AG04449 (cell line): ENCODE data around the gene COG3.

Experiments
- CTCF ChIA-PET: fragments of 350-600 bp; formaldehyde crosslinking; extraction: SDS; loops from one replicate; lab custom pipeline; 2021; ENCODE audit warnings: antibody characterized with exemption; lab: Yijun Ruan, JAX
- POLR2A ChIA-PET: fragments of 400-600, 350-600 bp; formaldehyde crosslinking; extraction: SDS; loops from one replicate; lab custom pipeline; 2020; ENCODE audit warnings: antibody characterized with exemption, inconsistent platforms; lab: Yijun Ruan, JAX
- DNase-seq: peaks from one replicate; pipeline ENCODE4 v3.0.0-alpha.2; 2010; ENCODE audit warnings: low read depth, low spot score
- H3K4me3 ChIP-seq: 2 replicates; pipeline ENCODE4 v1.5.1; 2011; ENCODE audit warnings: low read depth, mild to moderate bottlenecking, control low read depth, low read length
- TF ChIP-seq, protein P1 (sequence below): IDR thresholded peaks from one replicate; pipeline ENCODE4 v1.5.1; 2011; ENCODE audit warnings: mild to moderate bottlenecking, moderate library complexity, low read length, control low read depth, inconsistent platforms; ENCODE audit not compliant: insufficient read depth; ENCODE audit errors: missing control alignments

COG3 gene

DNA sequence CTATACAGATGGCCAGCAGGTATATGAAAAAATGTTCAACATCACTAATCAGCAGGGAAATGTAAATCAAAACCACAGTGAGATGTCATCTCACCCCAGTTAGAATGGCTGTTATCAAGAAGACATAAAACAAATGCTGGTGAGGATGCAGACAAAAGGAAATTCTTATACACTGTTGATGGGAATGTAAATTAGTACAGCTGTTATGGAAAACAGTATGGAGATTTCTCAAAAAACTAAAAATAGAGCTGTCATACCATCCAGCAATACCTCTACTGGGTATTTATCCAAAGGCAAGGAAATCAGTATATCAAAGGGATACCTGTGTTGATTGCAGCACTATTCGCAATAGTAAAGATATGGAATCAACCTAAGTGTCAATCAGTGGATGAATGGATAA lies 22.9 kb downstream of the COG3 start:
- ChIA-PET CTCF (no interaction called here), POLR2A (no interaction called here)
- H3K4me3 ChIP-seq: no peak overlapping the region
- no peak for DNase-seq
- TF ChIP-seq, protein P1, sequence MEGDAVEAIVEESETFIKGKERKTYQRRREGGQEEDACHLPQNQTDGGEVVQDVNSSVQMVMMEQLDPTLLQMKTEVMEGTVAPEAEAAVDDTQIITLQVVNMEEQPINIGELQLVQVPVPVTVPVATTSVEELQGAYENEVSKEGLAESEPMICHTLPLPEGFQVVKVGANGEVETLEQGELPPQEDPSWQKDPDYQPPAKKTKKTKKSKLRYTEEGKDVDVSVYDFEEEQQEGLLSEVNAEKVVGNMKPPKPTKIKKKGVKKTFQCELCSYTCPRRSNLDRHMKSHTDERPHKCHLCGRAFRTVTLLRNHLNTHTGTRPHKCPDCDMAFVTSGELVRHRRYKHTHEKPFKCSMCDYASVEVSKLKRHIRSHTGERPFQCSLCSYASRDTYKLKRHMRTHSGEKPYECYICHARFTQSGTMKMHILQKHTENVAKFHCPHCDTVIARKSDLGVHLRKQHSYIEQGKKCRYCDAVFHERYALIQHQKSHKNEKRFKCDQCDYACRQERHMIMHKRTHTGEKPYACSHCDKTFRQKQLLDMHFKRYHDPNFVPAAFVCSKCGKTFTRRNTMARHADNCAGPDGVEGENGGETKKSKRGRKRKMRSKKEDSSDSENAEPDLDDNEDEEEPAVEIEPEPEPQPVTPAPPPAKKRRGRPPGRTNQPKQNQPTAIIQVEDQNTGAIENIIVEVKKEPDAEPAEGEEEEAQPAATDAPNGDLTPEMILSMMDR: no peak

DNA sequence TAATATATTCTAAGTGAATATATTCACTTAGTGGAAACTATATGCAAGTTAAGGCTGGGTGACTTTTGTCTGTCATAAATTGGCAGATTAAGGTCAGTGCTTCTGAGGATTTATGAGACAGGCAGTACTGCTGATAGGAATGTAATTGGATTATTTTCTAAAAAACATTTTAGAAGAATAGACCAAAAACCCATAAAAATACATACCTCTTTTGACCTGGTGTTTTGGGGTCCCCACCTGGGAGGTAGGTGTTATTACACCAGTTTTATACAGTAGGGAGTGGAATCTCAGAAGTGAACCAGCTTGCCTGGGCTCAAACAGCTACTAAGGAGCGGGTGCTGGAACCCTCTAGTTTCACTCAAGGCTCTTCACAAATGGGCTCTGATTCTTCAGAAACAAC lies 25.3 kb downstream of the COG3 start:
- DNase-seq: no peak
- TF ChIP-seq, protein P1: no peak
- no peak overlapping the region for H3K4me3 ChIP-seq
- ChIA-PET POLR2A (no interaction called here), CTCF (interaction anchor here (1.8 kb wide), 1 partner anchor 9 kb away, joined by 5 read pairs; no protein-coding TSS in a partner anchor)

DNA sequence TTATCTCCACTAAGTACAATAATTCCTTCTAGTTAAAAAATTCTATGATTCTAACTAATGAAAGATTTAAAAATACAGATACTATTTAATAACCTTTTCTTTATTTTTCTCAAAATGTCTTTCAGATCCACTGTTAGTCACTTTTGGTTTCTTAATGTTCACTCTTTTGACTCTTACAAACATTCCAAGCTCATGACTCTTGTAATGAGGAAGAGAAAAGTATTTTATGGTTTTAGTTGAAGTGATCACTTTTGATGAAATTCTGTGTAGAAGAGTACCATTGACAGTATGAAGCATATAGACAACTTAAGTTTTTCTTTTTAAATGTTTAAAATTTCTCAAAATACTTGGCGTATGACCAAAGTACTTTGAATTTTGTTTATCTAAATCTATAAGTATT lies 27.8 kb downstream of the COG3 start:
- POLR2A ChIA-PET: interaction anchor here (0.6 kb wide), 1 partner anchor 20 kb away, joined by 3 read pairs; no protein-coding TSS in a partner anchor
- H3K4me3 ChIP-seq: no peak overlapping the region
- DNase-seq: no peak
- CTCF ChIA-PET: interaction anchor here (1.3 to 2.1 kb wide), 3 partner anchors 18 to 122 kb away, joined by 3 to 9 read pairs (median 6); no protein-coding TSS in a partner anchor
- TF ChIP-seq, protein P1: no peak

DNA sequence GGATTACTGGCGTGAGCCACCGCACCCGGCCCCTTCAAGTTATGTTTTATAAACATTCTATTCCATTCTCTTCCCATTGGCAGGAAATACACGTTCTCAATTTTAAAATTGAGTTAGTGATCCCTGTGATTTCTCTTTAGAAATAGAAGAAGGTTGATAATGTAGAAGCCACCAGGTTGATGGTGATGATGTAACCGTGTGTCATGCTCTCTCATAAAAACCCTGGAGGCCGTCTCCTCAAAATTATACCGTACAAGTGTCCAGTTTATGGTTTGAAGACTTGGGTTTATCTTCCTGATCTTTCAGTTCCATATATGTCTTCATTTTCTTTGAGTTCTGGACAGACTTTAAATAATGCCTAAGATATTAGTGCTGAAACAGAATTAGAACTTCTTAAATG lies 32.2 kb downstream of the COG3 start:
- H3K4me3 ChIP-seq: no peak overlapping the region
- ChIA-PET POLR2A (no interaction called here), CTCF (no interaction called here)
- no peak for DNase-seq
- TF ChIP-seq, protein P1: no peak

DNA sequence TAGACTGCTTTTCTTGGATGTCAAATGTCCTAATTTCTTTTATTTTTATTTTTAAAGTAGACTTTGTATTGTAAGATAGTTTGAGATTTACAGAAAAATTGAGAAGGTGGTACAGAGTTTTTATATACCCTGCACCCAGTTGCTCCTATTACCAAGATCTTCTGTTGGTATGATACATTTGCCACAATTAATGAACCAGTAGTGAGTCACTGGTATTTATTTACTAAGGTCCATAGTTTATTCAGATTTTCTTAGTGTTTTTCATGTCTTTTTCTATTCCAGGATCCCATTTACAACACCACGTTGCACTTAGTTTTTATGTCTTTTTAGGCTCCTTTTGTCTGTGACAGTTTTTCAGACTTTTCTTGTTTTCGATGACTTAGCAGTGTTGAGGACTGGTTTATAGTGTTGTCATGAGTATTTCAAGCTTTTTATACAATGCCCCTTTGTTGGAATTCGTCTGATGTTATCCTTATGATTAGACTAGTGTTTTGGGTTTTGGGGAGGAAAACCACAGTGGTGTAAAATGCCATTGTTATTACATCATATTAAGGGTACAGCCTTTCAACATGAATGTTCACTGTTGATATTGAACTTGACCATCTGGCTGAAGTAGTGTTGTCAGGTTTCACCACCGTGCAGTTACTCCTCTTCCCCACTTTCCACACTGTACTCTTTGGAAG lies 35.9 kb downstream of the COG3 start:
- no peak for DNase-seq
- CTCF ChIA-PET: interaction anchor here (2.0 to 3.2 kb wide), 2 partner anchors 10 to 12 kb away, joined by 9 to 19 read pairs; no protein-coding TSS in a partner anchor
- POLR2A ChIA-PET: interaction anchor here (0.6 kb wide), 1 partner anchor 79 kb away, joined by 3 read pairs; no protein-coding TSS in a partner anchor
- TF ChIP-seq, protein P1: no peak
- H3K4me3 ChIP-seq: no peak overlapping the region

DNA sequence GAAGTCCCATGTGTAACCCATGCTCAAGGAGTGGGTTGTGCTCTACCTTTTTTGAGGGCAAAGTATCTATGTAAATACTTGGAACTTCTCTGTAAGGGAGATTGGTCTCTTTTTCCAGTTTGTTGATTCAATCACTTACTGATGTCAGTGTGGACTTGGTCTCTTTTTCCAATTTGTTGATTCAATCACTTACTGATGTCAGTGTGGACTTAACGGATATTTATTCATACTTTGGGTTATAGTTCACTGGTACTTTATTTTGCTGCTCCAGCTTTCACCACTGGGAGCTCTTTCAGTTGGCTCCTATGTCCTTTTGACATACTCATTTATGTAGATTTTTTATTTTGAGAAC lies 36.4 kb downstream of the COG3 start:
- H3K4me3 ChIP-seq: no peak overlapping the region
- ChIA-PET POLR2A (no interaction called here), CTCF (interaction anchor here (2.0 to 3.2 kb wide), 2 partner anchors 9 to 11 kb away, joined by 9 to 19 read pairs; no protein-coding TSS in a partner anchor)
- DNase-seq: no peak
- TF ChIP-seq, protein P1: no peak
